H9 (cell line): ENCODE results near the gene TRAFD1. TPM values are rescaled to one million over a fixed set of nuclear protein-coding genes. Genes with fewer than 3 reads are reported as not detected.
"Not testable (repeated sequence)": the region's sequence is repeated elsewhere in the genome, so short reads cannot be mapped to it uniquely, and the experiment has no call there.

ENCODE experiments used
- DNase-seq: peaks from one replicate; pipeline ENCODE4 v3.0.0-alpha.2; 2017
- H2AFZ ChIP-seq: one replicate; pipeline ENCODE4 v1.6.1; 2013; ENCODE audit warnings: mild to moderate bottlenecking, low read length, control low read depth, moderate library complexity
- H2AK5ac ChIP-seq: 2 replicates; pipeline ENCODE4 v1.6.1; 2013; ENCODE audit warnings: low read length, control low read depth, mixed read lengths; ENCODE audit not compliant: insufficient read length
- H2BK120ac ChIP-seq: one replicate; pipeline ENCODE4 v1.6.1; 2013; ENCODE audit warnings: low read depth, mild to moderate bottlenecking, low read length, control low read depth, inconsistent platforms; ENCODE audit not compliant: poor library complexity, severe bottlenecking
- H2BK12ac ChIP-seq: 2 replicates; pipeline ENCODE4 v1.6.1; 2013; ENCODE audit warnings: low read length, control low read depth, mixed read lengths, low read depth; ENCODE audit not compliant: insufficient read length
- H2BK15ac ChIP-seq: 2 replicates; pipeline ENCODE4 v1.6.1; 2013; ENCODE audit warnings: low read depth, low read length, control low read depth
- H2BK20ac ChIP-seq: one replicate; pipeline ENCODE4 v1.6.1; 2013; ENCODE audit warnings: low read depth, mild to moderate bottlenecking, low read length, control low read depth, inconsistent platforms; ENCODE audit not compliant: poor library complexity, severe bottlenecking
- H2BK5ac ChIP-seq: 2 replicates; pipeline ENCODE4 v1.6.1; 2013; ENCODE audit warnings: low read length, control low read depth, mixed read lengths; ENCODE audit not compliant: insufficient read length
- H3K14ac ChIP-seq: 2 replicates; pipeline ENCODE4 v1.6.1; 2013; ENCODE audit warnings: low read length, control low read depth; ENCODE audit not compliant: insufficient read depth
- H3K18ac ChIP-seq: 2 replicates; pipeline ENCODE4 v1.6.1; 2013; ENCODE audit warnings: low read depth, mild to moderate bottlenecking, mixed read lengths, low read length, control low read depth; ENCODE audit not compliant: insufficient read length
- H3K23ac ChIP-seq: 2 replicates; pipeline ENCODE4 v1.6.1; 2013; ENCODE audit warnings: low read length, control low read depth, mixed read lengths, low read depth; ENCODE audit not compliant: insufficient read length
- H3K23me2 ChIP-seq: 2 replicates; pipeline ENCODE4 v1.6.1; 2013; ENCODE audit warnings: low read depth, mild to moderate bottlenecking, mixed read lengths, low read length, control low read depth; ENCODE audit not compliant: insufficient read length, poor library complexity, severe bottlenecking
- H3K27ac ChIP-seq: 2 replicates; pipeline ENCODE4 v1.5.1; 2013; ENCODE audit warnings: low read length, control low read depth, mixed read lengths, low read depth; ENCODE audit not compliant: insufficient read length
- H3K27me3 ChIP-seq: 2 replicates; pipeline ENCODE4 v1.6.1; 2013; ENCODE audit warnings: low read length, control low read depth, inconsistent platforms; ENCODE audit not compliant: insufficient read depth
- H3K4ac ChIP-seq: 2 replicates; pipeline ENCODE4 v1.6.1; 2013; ENCODE audit warnings: low read depth, mild to moderate bottlenecking, control low read depth, inconsistent platforms, low read length, moderate library complexity
- H3K4me1 ChIP-seq: 2 replicates; pipeline ENCODE4 v1.6.1; 2013; ENCODE audit warnings: low read length, control low read depth, inconsistent platforms; ENCODE audit not compliant: insufficient read depth
- H3K4me2 ChIP-seq: 2 replicates; pipeline ENCODE4 v1.6.1; 2013; ENCODE audit warnings: low read length, control low read depth, mixed read lengths; ENCODE audit not compliant: insufficient read length, insufficient read depth
- H3K56ac ChIP-seq: 2 replicates; pipeline ENCODE4 v1.6.1; 2013; ENCODE audit warnings: low read depth, mild to moderate bottlenecking, mixed read lengths, low read length, control low read depth; ENCODE audit not compliant: insufficient read length
- H3K79me1 ChIP-seq: 2 replicates; pipeline ENCODE4 v1.6.1; 2013; ENCODE audit warnings: low read depth, mild to moderate bottlenecking, moderate library complexity, low read length, control low read depth, inconsistent platforms; ENCODE audit not compliant: insufficient read depth, poor library complexity, severe bottlenecking
- H3K79me2 ChIP-seq: 2 replicates; pipeline ENCODE4 v1.6.1; 2013; ENCODE audit warnings: low read length, control low read depth, inconsistent platforms; ENCODE audit not compliant: insufficient read depth
- H3K9ac ChIP-seq: 2 replicates; pipeline ENCODE4 v1.6.1; 2013; ENCODE audit warnings: low read length, control low read depth, mixed read lengths; ENCODE audit not compliant: insufficient read length; ENCODE audit errors: extremely low read depth
- H3K9me3 ChIP-seq: one replicate; pipeline ENCODE4 v1.6.1; 2013; ENCODE audit warnings: low read depth, low read length, inconsistent platforms; ENCODE audit not compliant: control insufficient read depth
- H3T11ph ChIP-seq: one replicate; pipeline ENCODE4 v1.6.1; 2013; ENCODE audit warnings: mild to moderate bottlenecking, low read length, control low read depth, inconsistent platforms
- H4K20me1 ChIP-seq: one replicate; pipeline ENCODE4 v1.6.1; 2013; ENCODE audit not compliant: control insufficient read depth, insufficient read length, insufficient read depth
- H4K5ac ChIP-seq: 2 replicates; pipeline ENCODE4 v1.6.1; 2013; ENCODE audit warnings: low read depth, mild to moderate bottlenecking, mixed read lengths, low read length, control low read depth; ENCODE audit not compliant: insufficient read length
- H4K8ac ChIP-seq: replicated peaks from 2 replicates; pipeline ENCODE4 v1.6.1; 2013; ENCODE audit warnings: low read length, control low read depth, mixed read lengths, low read depth; ENCODE audit not compliant: insufficient read length
- H4K91ac ChIP-seq: 2 replicates; pipeline ENCODE4 v1.6.1; 2013; ENCODE audit warnings: low read depth, mild to moderate bottlenecking, moderate library complexity, mixed read lengths, low read length, control low read depth; ENCODE audit not compliant: insufficient read length
- H3K27ac Mint-ChIP-seq, 3 experiments: 2 replicates in 2 of 3; 3 replicates in 1 of 3; pipeline ENCODE4 v1.8.0; 2020 to 2021; ENCODE audit warnings: mixed read lengths in 3 of 3, mild to moderate bottlenecking in 1 of 3, moderate library complexity in 1 of 3
- H3K27me3 Mint-ChIP-seq: 2 replicates; pipeline ENCODE4 v1.8.0; 2021; ENCODE audit warnings: low read depth, mild to moderate bottlenecking, moderate library complexity, mixed read lengths
- H3K36me3 Mint-ChIP-seq, 3 experiments: 2 replicates in 2 of 3; 3 replicates in 1 of 3; pipeline ENCODE4 v1.8.0; 2020 to 2021; ENCODE audit warnings: low read depth in 3 of 3, mixed read lengths in 3 of 3; ENCODE audit not compliant: insufficient read depth in 1 of 3
- H3K4me1 Mint-ChIP-seq, 2 experiments: 2 replicates each; pipeline ENCODE4 v1.8.0; 2020; ENCODE audit warnings: mixed read lengths in 2 of 2
- H3K4me3 Mint-ChIP-seq, 2 experiments: 2 replicates in 1 of 2; 3 replicates in 1 of 2; pipeline ENCODE4 v1.8.0; 2020 to 2021; ENCODE audit warnings: mild to moderate bottlenecking in 2 of 2, mixed read lengths in 2 of 2, moderate library complexity in 1 of 2
- H3K9me3 Mint-ChIP-seq, 2 experiments: 2 replicates in 1 of 2; 3 replicates in 1 of 2; pipeline ENCODE4 v1.8.0; 2020; ENCODE audit warnings: mild to moderate bottlenecking in 2 of 2, mixed read lengths in 2 of 2, moderate library complexity in 1 of 2
- WGBS: extraction: QIAGEN DNeasy Blood & Tissue Kit; methylation state at CpG from one replicate; pipeline ENCODE4 v1.1.7; 2013; ENCODE audit warnings: missing lambda C conversion rate, low lambda C conversion rate, mixed read lengths; ENCODE audit not compliant: insufficient read length; ENCODE audit errors: extremely low coverage; 5-methylcytosine and 5-hydroxymethylcytosine counted together
- total RNA-seq: library from RNA; stranded (reverse); gene quantifications from 2 replicates; pipeline ENCODE4 v1.2.1, GENCODE V29; 2021
- TF ChIP-seq, protein P1 (sequence below): fragments of 200-600 bp; sonication (generic); conservative IDR thresholded peaks from 3 replicates; pipeline ENCODE4 v1.8.0; 2021; ENCODE audit warnings: antibody characterized with exemption, mild to moderate bottlenecking

TRAFD1 gene
- total RNA-seq, 1 experiment from 2014 or later, result 32.0 TPM

DNA sequence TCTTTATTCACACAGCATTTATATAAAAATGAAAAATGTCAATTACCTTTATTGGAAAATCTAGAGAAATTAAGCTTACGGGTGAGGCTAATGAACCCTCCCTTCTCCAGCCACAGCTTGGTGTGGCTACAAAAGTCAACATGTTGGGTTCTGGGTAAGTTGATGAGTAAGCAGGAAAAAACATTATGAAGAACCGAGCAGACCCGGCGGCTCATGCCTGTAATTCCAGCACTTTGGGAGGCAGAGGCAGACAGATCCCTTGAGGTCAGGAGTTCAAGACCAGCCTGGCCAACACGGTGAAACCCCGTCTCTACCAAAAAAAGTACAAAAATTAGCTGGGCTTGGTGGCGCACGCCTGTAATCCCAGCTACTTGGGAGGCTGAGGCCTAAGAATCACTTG is 27.7 kb upstream of the TRAFD1 start:
- no peak overlapping the region for H3K27ac Mint-ChIP-seq
- H3K4me3 Mint-ChIP-seq, result no peak overlapping the region
- Histone ChIP-seq H3K27me3 (no peaks in the 10 kb centered on the region), H3K27ac (no peak overlapping the region), H3K4me1 (no peaks in the 10 kb centered on the region), H3K4me2 (no peak overlapping the region), H2BK15ac (no peak overlapping the region), H3K9me3 (no peaks in the 10 kb centered on the region), H2AFZ (no peak overlapping the region), H3K23ac (no peak overlapping the region), H2BK20ac (no peak overlapping the region), H3K14ac (no peak overlapping the region), H4K5ac (no peak overlapping the region), H3K18ac (no peak overlapping the region), H3K23me2 (no peaks in the 10 kb centered on the region), H2BK5ac (no peak overlapping the region), H3K4ac (no peak overlapping the region), H3K56ac (no peak overlapping the region), H3K79me1 (peaks cover 11% of the 10 kb centered on the region), H2AK5ac (no peak overlapping the region), H3T11ph (no peak overlapping the region), H4K20me1 (no peaks in the 10 kb centered on the region), H2BK12ac (no peak overlapping the region), H4K91ac (no peak overlapping the region), H3K9ac (no peak overlapping the region), H4K8ac (no peak overlapping the region), H3K79me2 (peaks cover 29% of the 10 kb centered on the region; the same call in 1 of the 2 replicates), H2BK120ac (no peak overlapping the region)
- H3K36me3 Mint-ChIP-seq, result peaks cover 27 to 64% (median 62%) of the 10 kb centered on the region in 3 experiments
- TF ChIP-seq, protein P1, sequence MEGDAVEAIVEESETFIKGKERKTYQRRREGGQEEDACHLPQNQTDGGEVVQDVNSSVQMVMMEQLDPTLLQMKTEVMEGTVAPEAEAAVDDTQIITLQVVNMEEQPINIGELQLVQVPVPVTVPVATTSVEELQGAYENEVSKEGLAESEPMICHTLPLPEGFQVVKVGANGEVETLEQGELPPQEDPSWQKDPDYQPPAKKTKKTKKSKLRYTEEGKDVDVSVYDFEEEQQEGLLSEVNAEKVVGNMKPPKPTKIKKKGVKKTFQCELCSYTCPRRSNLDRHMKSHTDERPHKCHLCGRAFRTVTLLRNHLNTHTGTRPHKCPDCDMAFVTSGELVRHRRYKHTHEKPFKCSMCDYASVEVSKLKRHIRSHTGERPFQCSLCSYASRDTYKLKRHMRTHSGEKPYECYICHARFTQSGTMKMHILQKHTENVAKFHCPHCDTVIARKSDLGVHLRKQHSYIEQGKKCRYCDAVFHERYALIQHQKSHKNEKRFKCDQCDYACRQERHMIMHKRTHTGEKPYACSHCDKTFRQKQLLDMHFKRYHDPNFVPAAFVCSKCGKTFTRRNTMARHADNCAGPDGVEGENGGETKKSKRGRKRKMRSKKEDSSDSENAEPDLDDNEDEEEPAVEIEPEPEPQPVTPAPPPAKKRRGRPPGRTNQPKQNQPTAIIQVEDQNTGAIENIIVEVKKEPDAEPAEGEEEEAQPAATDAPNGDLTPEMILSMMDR, result no peak
- DNase-seq, result no peak
- H3K9me3 Mint-ChIP-seq, result no peaks in the 10 kb centered on the region
- no peaks in the 10 kb centered on the region for H3K27me3 Mint-ChIP-seq
- WGBS, result no CpG with 5 or more reads among the region's 8 CpGs
- no peaks in the 10 kb centered on the region for H3K4me1 Mint-ChIP-seq

DNA sequence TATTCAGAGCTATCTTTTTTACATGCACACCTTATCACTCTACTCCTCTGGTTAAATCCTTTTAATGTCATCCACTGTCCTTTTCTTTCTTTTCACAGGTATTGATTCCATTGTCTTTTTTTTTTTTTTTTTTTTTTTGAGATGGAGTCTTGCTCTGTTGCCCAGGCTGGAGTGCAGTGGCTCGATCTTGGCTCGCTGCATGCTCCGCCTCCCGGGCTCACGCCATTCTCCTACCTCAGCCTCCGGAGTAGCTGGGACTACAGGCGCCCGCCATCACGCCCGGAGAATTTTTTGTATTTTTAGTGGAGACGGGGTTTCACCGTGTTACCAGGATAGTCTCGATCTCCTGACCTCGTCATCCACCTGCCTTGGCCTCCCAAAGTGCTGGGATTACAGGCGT is 24.9 kb upstream of the TRAFD1 start:
- H4K5ac ChIP-seq, H3K9ac ChIP-seq, H2BK20ac ChIP-seq, H3T11ph ChIP-seq, H4K8ac ChIP-seq, H3K4me3 Mint-ChIP-seq, H3K4ac ChIP-seq, H3K4me1 ChIP-seq, H2AFZ ChIP-seq, H3K27ac Mint-ChIP-seq, H2BK5ac ChIP-seq, H3K9me3 Mint-ChIP-seq, H3K9me3 ChIP-seq, H2BK12ac ChIP-seq, H3K27ac ChIP-seq, H3K14ac ChIP-seq, H2AK5ac ChIP-seq, DNase-seq, H3K23me2 ChIP-seq, H3K27me3 Mint-ChIP-seq, H3K4me2 ChIP-seq, H3K18ac ChIP-seq, H2BK15ac ChIP-seq, H4K20me1 ChIP-seq, H4K91ac ChIP-seq, H3K56ac ChIP-seq, H3K27me3 ChIP-seq, H3K23ac ChIP-seq, H2BK120ac ChIP-seq: not testable (repeated sequence)
- no CpG with 5 or more reads among the region's 15 CpGs for WGBS
- Histone ChIP-seq H3K79me1 (peaks cover 10% of the 10 kb centered on the region), H3K79me2 (peaks cover 47% of the 10 kb centered on the region)
- peaks cover 25 to 59% (median 56%) of the 10 kb centered on the region in 3 experiments for H3K36me3 Mint-ChIP-seq
- peaks cover 14 to 21% of the 10 kb centered on the region in 2 experiments for H3K4me1 Mint-ChIP-seq
